Thyroid gland (tissue), 4 donors: ENCODE data around the gene UBIAD1.

ENCODE experiments used
- CTCF ChIP-seq, 6 experiments: fragments of 200-600 bp in 3 of 6; fragments of 450-650 bp in 3 of 6; sonication (generic) in 3 of 6; IDR thresholded peaks; one replicate each; pipeline ENCODE4 v1.5.1; 2016 to 2019; ENCODE audit warnings: antibody characterized with exemption in 6 of 6, mild to moderate bottlenecking in 2 of 6, inconsistent platforms in 1 of 6, moderate library complexity in 1 of 6
- POLR2A ChIP-seq, 2 donors: fragments of 450-650 bp; IDR thresholded peaks; one replicate each; pipeline ENCODE4 v1.6.1; 2017; ENCODE audit warnings: antibody characterized with exemption in 2 of 2, mild to moderate bottlenecking in 2 of 2, moderate library complexity in 1 of 2

- TF ChIP-seq CTCF (IDR thresholded peaks at IDR 0.05) (no peak), POLR2A (IDR thresholded peaks at IDR 0.05) (no peak)
Observed at GRCh38 chr1:11281518-11282331, 8.7 kb downstream of the UBIAD1 start.
